Dermis microvascular lymphatic vessel endothelial cell (primary cell): ENCODE measurements around the gene IL4I1. TPM values are rescaled to one million over a fixed set of nuclear protein-coding genes. Genes with fewer than 3 reads are reported as not detected.
"Not testable (repeated sequence)": the region's sequence is repeated elsewhere in the genome, so short reads cannot be mapped to it uniquely, and the experiment has no call there.

Experiments
- DNase-seq, 2 donors: peaks; one replicate each; pipeline versions ENCODE4 v3.0.0 to v3.0.0-alpha.2; 2010; ENCODE audit warnings: low read depth in 2 of 2
- total RNA-seq: library from RNA; depleted of rRNA; stranded (reverse); fragments of >200 nt; gene quantifications from 2 replicates; pipeline ENCODE4 v1.2.1, GENCODE V29; 2014

The IL4I1 gene
- total RNA-seq, 1 donor from 2014 or later: 1.9 TPM

GRCh38 chr19:49924881-49925210 lies 28.2 kb upstream of the IL4I1 start:
- not testable (repeated sequence) for DNase-seq

- no peak for DNase-seq
Measured at GRCh38 chr19:49924004-49924880, 27.6 kb upstream of the IL4I1 start.

GRCh38 chr19:49923055-49924003 lies 26.6 kb upstream of the IL4I1 start:
- DNase-seq: no peak

- DNase-seq: no peak
Measured at GRCh38 chr19:49921871-49922795, 25.4 kb upstream of the IL4I1 start.

GRCh38 chr19:49920624-49921363 lies 24.1 kb upstream of the IL4I1 start:
- DNase-seq: no peak

- no peak for DNase-seq
Measured at GRCh38 chr19:49918089-49918488, 21.4 kb upstream of the IL4I1 start.

- DNase-seq: no peak
Measured at GRCh38 chr19:49916839-49917733, 20.4 kb upstream of the IL4I1 start.

GRCh38 chr19:49915271-49915670 lies 18.6 kb upstream of the IL4I1 start:
- DNase-seq: no peak

- no peak for DNase-seq
Measured at GRCh38 chr19:49913720-49914119, 17.0 kb upstream of the IL4I1 start.

- no peak for DNase-seq
Measured at GRCh38 chr19:49912965-49913685, 16.4 kb upstream of the IL4I1 start.

- DNase-seq: peak in 1 of 2 donors; percentile 31
Measured at GRCh38 chr19:49911381-49912145, 14.9 kb upstream of the IL4I1 start.

GRCh38 chr19:49910179-49910578 lies 13.5 kb upstream of the IL4I1 start:
- no peak for DNase-seq

GRCh38 chr19:49908480-49909420 lies 12.1 kb upstream of the IL4I1 start:
- no peak for DNase-seq

GRCh38 chr19:49907745-49908446 lies 11.2 kb upstream of the IL4I1 start:
- no peak for DNase-seq

- no peak for DNase-seq
Measured at GRCh38 chr19:49906879-49907564, 10.3 kb upstream of the IL4I1 start.

- DNase-seq: no peak
Measured at GRCh38 chr19:49904136-49904535, 7.4 kb upstream of the IL4I1 start.
